ENCODE data around the gene ALMS1.

DNA sequence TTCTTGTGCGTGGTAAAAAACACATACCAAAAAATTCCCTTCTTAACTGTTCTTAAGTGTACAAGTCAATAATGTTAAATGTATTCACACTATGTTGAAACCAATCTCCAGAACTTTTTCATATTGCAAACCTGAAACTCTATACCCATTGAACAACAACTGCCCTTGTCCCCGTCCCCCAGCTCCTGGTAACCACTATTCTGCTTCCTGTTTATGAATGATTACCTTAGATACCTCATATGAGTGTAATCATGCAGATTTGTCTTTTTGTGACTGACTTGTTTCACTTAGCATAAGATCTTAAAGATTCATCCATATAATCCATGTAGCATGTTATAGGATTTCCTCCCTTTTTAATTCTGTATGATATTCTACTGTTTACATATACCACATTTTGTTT lies 196.7 kb downstream of the ALMS1 start:
- TF ChIP-seq EZH2 (IDR thresholded peaks at IDR 0.05; ENCODE audit: borderline replicate concordance), result no peak
- TF ChIP-seq, protein P1, sequence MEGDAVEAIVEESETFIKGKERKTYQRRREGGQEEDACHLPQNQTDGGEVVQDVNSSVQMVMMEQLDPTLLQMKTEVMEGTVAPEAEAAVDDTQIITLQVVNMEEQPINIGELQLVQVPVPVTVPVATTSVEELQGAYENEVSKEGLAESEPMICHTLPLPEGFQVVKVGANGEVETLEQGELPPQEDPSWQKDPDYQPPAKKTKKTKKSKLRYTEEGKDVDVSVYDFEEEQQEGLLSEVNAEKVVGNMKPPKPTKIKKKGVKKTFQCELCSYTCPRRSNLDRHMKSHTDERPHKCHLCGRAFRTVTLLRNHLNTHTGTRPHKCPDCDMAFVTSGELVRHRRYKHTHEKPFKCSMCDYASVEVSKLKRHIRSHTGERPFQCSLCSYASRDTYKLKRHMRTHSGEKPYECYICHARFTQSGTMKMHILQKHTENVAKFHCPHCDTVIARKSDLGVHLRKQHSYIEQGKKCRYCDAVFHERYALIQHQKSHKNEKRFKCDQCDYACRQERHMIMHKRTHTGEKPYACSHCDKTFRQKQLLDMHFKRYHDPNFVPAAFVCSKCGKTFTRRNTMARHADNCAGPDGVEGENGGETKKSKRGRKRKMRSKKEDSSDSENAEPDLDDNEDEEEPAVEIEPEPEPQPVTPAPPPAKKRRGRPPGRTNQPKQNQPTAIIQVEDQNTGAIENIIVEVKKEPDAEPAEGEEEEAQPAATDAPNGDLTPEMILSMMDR (IDR thresholded peaks at IDR 0.05; ENCODE audit: poor library complexity), result no peak
- no peak for TF ChIP-seq EZH2phosphoT487 (IDR thresholded peaks at IDR 0.05; ENCODE audit: low read depth, severe bottlenecking, unreplicated experiment)

Measured in hepatocyte (in vitro differentiated cells).